GM12872 (cell line): ENCODE data around the gene MARCKSL1.

Source experiments
- CTCF ChIP-seq: IDR thresholded peaks from 3 replicates; pipeline ENCODE4 v1.5.1; 2011; ENCODE audit warnings: low read depth, mild to moderate bottlenecking, low read length, moderate library complexity; ENCODE audit not compliant: insufficient read depth

Gene MARCKSL1

DNA sequence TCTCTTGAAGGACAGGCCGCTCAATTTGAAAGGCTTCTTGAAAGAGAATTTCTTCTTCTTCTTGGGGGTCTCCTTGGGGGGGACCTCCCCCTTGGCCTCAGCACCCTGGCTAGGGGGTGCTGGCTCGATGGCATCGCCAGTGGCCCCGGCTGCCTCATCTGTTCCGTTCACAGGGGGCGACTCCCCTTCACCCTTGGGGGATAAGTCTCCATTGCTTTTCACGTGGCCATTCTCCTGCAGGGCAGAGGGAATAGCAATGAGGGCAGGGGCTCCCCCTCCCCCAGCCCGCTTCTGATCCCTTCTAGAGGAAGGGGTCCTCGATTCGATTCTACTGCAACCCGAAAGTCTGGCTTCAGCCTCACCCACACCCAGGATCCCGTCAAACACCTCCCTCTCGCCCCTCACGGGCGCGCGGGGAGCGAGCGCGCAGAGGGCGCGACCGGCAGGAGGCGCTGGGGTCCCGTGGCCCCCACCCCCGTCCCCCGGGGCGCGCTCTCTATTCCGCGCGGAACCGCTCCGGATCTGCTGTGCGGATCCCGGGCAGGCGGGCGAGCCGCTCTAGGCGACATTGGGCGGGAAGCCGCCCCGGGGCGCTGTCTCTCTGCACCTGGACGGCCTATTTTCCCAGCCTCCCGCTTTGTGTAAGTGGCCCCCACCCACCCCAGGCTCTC lies 1.0 kb downstream of the MARCKSL1 start:
- peak; percentile 85 for TF ChIP-seq CTCF

- TF ChIP-seq CTCF, result no peak
Measured at GRCh38 chr1:32334274-32334861, 1.7 kb downstream of the MARCKSL1 start.

GRCh38 chr1:32333251-32333963 lies 2.6 kb downstream of the MARCKSL1 start:
- TF ChIP-seq CTCF, result no peak

DNA sequence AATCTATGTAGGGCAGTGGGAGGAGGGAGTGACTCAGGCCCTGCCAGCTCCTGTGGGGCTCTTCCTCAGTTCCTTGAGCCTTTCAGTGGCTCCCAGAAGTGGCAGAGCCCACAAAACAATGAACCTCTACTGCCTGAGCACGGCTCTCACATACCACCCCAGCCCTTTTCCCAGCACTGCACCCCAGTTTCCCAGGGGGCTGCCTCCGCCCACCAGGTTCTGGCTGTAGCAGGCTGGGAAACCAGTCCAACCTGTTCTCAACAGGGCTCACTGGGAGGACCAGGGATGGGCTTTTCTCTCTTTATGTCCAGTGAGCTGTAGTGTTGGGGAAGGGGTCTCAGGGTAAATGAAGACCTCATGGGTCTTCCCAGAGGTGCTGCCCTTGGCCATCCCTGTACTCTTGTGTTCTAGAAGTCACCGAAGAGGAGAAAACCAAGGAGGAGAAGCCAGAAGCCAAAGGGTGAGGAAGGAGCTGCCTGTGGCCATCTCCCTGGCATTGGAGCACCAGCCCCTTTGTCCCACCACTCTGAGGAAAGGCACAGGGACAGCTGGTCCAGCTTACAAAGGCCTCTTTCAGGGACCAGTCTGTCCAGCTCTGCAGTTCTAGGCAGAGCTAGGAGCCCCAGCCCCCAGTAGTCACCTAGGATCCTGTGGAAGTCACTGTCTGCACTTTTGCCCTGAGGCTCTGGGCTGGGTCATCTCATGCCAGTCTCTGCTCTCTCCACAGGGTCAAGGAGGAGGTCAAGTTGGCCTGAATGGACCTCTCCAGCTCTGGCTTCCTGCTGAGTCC lies 3.5 kb downstream of the MARCKSL1 start:
- TF ChIP-seq CTCF, result no peak

DNA sequence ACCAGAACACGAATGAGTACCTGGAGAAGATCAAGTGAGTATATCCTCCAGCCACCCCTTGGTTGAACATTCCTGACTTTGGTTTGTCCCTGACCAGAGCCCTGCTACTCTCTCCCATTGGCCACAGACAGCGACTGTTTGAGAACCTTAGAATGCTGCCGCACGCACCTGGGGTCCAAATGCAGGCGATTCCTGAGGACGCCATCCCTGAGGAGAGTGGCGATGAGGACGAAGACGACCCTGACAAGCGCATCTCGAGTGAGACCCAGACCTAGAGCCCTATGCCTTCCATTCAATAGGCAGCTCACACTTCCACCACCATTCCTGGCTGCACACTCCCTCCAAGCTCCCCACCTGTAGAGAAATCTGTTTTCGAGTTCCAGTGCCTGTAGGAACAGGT lies 4.5 kb downstream of the MARCKSL1 start:
- no peak for TF ChIP-seq CTCF

DNA sequence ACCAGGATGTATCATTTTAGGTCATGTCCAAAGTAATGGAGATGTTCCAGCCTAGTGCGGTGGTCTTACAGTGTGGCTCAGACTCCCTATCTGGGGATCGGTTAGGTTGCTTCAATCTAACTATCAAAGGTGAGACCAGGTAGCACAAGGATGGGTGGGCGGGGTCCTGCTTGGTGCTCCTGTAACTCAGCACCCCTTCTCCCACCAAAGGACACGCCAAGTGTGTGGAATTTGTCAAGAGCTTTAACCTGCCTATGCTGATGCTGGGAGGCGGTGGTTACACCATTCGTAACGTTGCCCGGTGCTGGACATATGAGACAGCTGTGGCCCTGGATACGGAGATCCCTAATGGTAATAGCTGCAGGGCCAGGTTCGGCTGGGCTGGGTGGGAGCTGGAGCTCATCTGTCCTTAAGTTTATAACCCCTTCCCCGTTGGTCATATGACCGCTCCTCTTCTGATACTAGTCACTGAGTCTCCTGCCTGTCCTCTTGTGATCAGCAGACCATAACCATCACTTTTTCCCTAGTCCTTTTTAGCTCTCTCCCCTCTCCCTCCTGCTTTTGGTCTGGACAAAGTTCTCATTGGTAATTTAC lies 5.4 kb downstream of the MARCKSL1 start:
- TF ChIP-seq CTCF, result no peak
